Mucosa of gallbladder (tissue), 1 donor: ENCODE measurements around the gene CDC42EP1. TPM values are rescaled to one million over a fixed set of nuclear protein-coding genes. Genes with fewer than 3 reads are reported as not detected.

Source experiments
- DNase-seq: peaks from one replicate; pipeline ENCODE4 v3.0.0-alpha.2; 2020; ENCODE audit warnings: low spot score
- total RNA-seq: library from RNA; stranded (reverse); gene quantifications from one replicate; pipeline ENCODE4 v1.2.1, GENCODE V29; 2021
- donor health status: DM: no; HTN: no; CAD: no.

The CDC42EP1 gene
- total RNA-seq, 1 donor from 2014 or later, result 186 TPM

DNA sequence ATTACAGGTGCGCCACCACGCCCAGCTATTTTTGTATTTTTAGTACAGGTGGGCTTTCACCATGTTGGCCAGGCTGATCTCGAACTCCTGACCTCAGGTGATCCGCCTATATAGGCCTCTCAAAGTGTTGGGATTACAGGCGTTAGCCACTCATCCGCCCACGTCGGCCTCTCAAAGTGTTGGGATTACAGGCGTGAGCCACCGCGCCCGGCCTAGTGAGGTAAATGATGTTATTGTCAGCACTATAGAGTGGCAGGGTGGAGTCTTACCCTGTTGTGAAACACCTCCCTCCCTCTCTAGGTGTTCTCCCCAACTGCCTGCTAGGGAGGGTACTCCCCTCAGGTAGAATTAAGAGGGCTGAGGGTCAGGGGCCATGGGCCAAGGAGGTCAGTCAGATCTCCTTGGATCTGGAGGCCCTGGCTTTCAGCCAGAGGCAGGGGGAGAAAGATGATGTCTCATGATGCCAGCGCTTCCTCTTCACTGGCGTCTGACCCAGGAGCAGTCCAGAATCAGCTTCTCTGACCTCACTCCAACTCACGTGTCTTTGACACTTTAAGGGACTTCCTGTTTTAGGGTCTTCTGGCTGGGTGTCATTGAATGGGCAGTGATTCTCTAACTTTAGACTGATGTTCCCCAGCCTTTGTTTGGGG lies 50.3 kb downstream of the CDC42EP1 start:
- DNase-seq, result peak; percentile 55

DNA sequence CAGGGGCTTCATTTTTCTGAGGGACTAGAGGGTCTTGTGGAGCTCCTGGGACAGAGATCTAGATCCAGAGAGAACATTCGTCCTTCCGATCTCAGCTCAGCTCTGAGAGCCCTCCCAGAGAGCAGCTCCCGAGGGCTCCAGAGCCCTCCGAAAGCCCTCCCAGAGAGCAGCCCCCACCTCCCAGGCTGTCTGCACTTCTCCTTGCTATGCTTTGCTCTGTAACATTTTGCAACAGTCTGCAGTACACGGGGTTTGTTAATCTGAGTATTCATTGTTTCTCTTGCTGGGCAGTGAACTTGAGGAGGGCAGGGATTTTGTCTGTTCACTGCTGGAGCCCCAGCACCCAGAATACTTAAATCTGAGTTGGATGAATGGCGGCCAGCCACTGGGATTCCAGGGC lies 50.9 kb downstream of the CDC42EP1 start:
- no peak for DNase-seq

- DNase-seq, result no peak
Measured at GRCh38 chr22:37616201-37617083, 56.2 kb downstream of the CDC42EP1 start.

DNA sequence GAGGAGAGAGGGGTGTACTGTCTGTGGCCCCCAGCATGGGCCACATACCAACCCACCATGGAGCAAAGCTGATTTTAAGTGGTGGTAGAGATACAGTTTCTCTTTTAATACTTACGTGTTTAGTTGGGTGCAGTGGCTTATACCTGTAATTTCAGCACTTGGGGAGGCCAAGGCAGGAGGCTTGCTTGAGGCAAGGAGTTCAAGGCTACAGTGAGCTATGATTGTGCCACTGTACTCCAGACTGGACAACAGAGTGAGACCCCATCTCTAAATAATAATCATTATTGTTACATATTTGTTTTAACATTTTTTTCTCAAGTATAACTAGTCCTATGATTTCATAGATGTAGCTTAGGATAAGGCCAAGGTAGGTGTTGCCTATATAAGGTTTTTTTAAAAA lies 57.2 kb downstream of the CDC42EP1 start:
- no peak for DNase-seq

- no peak for DNase-seq
Measured at GRCh38 chr22:37618072-37618656, 57.9 kb downstream of the CDC42EP1 start.

DNA sequence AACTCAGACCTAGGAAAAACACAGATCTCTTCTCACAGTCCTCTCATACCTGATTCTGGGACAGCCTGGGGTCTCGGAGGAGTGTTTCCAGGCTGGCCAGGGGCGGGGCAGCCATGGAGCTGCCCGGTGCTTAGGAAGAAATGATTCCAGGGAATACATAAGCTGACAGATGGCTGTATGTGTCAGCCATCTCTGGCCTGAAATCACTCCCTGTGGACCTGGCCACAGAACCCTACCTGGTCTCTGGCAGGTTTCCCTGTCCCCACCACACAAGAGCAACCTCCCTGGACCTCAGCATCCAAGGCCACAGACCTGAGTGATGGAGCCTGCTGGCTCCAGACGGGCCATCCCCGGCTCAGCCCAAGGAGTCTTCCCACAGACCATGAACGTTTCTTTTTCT lies 58.4 kb downstream of the CDC42EP1 start:
- DNase-seq, result no peak

Other genes starting within 250 kb of the CDC42EP1 start
- 31.2 TPM for gene ELFN2, start 133.0 kb upstream of the CDC42EP1 start, total RNA-seq
- 24.2 TPM for gene MFNG, start 74.1 kb upstream of the CDC42EP1 start, total RNA-seq
- gene CARD10, start 41.1 kb upstream of the CDC42EP1 start, total RNA-seq, result 62.8 TPM
- 776 TPM for gene LGALS2, start 19.6 kb downstream of the CDC42EP1 start, total RNA-seq
- gene GGA1, start 48.4 kb downstream of the CDC42EP1 start, total RNA-seq, result 81.5 TPM
- gene SH3BP1, start 79.2 kb downstream of the CDC42EP1 start, total RNA-seq, result 13.6 TPM
- 12.1 TPM for gene PDXP, start 98.2 kb downstream of the CDC42EP1 start, total RNA-seq
- 587 TPM for gene LGALS1, start 115.2 kb downstream of the CDC42EP1 start, total RNA-seq
- 27.1 TPM for gene NOL12, start 125.9 kb downstream of the CDC42EP1 start, total RNA-seq
- 119 TPM for gene TRIOBP, start 136.6 kb downstream of the CDC42EP1 start, total RNA-seq
- gene GCAT, start 247.5 kb downstream of the CDC42EP1 start, total RNA-seq, result 22.3 TPM